HepG2 (cell line): ENCODE measurements around the gene EARS2.

ENCODE experiments used
- FOXK1 ChIP-seq: sonication (generic); formaldehyde crosslinking; IDR thresholded peaks from 2 replicates; pipeline ENCODE4 v1.4.0; 2020; ENCODE audit warnings: low read depth, missing genetic modification reagents, borderline replicate concordance
- HDAC2 ChIP-seq: sonication (generic); formaldehyde crosslinking; IDR thresholded peaks from 2 replicates; pipeline ENCODE4 v1.4.0; 2020; ENCODE audit warnings: missing genetic modification reagents
- HES4 ChIP-seq: sonication (generic); formaldehyde crosslinking; IDR thresholded peaks from 2 replicates; pipeline ENCODE4 v1.9.0; 2021; ENCODE audit warnings: mild to moderate bottlenecking, missing genetic modification reagents, borderline replicate concordance
- POLR2AphosphoS5 ChIP-seq: IDR thresholded peaks from 2 replicates; pipeline ENCODE4 v1.6.1; 2012; ENCODE audit warnings: low read depth, low read length
- ZFP82 ChIP-seq: sonication (generic); formaldehyde crosslinking; IDR thresholded peaks from 2 replicates; pipeline ENCODE4 v1.5.1; 2020; ENCODE audit warnings: mild to moderate bottlenecking, missing genetic modification reagents, borderline replicate concordance
- ZNF468 ChIP-seq: sonication (generic); formaldehyde crosslinking; IDR thresholded peaks from 2 replicates; pipeline ENCODE4 v1.8.0; 2022; ENCODE audit warnings: mild to moderate bottlenecking, moderate library complexity, missing genetic modification reagents
- ZNF713 ChIP-seq: sonication (generic); formaldehyde crosslinking; IDR thresholded peaks from 2 replicates; pipeline ENCODE4 v1.4.0; 2020; ENCODE audit warnings: mild to moderate bottlenecking, missing genetic modification reagents
- TF ChIP-seq, protein P1 (sequence below): sonication (generic); formaldehyde crosslinking; IDR thresholded peaks from 2 replicates; pipeline ENCODE4 v1.4.0; 2020; ENCODE audit warnings: missing genetic modification reagents, borderline replicate concordance

DNA sequence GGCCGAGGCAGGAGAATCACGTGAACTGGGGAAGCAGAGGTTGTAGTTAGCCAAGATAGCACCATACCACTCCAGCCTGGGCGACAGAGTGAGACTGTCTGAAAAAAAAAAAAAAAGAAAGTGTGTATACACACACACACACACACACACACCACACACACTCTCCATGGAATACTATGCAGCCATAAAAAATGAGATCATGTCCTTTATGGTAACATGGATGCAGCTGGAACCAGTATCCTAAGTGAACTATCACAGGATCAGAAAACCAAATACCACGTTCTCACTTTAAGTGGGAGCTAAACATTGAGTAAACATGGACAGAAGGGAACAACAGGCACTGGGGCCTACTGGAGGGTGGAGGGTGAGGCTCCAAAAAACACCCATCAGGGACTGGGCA is 22.2 kb upstream of the EARS2 start:
- no peak for TF ChIP-seq ZNF468 (CRISPR knock-in tag)
- TF ChIP-seq ZNF713, result no peak
- TF ChIP-seq, protein P1, sequence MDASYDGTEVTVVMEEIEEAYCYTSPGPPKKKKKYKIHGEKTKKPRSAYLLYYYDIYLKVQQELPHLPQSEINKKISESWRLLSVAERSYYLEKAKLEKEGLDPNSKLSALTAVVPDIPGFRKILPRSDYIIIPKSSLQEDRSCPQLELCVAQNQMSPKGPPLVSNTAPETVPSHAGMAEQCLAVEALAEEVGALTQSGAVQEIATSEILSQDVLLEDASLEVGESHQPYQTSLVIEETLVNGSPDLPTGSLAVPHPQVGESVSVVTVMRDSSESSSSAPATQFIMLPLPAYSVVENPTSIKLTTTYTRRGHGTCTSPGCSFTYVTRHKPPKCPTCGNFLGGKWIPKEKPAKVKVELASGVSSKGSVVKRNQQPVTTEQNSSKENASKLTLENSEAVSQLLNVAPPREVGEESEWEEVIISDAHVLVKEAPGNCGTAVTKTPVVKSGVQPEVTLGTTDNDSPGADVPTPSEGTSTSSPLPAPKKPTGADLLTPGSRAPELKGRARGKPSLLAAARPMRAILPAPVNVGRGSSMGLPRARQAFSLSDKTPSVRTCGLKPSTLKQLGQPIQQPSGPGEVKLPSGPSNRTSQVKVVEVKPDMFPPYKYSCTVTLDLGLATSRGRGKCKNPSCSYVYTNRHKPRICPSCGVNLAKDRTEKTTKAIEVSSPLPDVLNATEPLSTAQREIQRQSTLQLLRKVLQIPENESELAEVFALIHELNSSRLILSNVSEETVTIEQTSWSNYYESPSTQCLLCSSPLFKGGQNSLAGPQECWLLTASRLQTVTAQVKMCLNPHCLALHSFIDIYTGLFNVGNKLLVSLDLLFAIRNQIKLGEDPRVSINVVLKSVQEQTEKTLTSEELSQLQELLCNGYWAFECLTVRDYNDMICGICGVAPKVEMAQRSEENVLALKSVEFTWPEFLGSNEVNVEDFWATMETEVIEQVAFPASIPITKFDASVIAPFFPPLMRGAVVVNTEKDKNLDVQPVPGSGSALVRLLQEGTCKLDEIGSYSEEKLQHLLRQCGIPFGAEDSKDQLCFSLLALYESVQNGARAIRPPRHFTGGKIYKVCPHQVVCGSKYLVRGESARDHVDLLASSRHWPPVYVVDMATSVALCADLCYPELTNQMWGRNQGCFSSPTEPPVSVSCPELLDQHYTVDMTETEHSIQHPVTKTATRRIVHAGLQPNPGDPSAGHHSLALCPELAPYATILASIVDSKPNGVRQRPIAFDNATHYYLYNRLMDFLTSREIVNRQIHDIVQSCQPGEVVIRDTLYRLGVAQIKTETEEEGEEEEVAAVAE, result no peak
- TF ChIP-seq POLR2AphosphoS5, result no peak
- TF ChIP-seq HDAC2 (CRISPR knock-in tag), result no peak
- TF ChIP-seq ZFP82 (CRISPR knock-in tag), result no peak
- TF ChIP-seq FOXK1 (CRISPR knock-in tag), result no peak
- no peak for TF ChIP-seq HES4
